Measurements from ENCODE around the gene FMN1. TPM values are rescaled to one million over a fixed set of nuclear protein-coding genes. Genes with fewer than 3 reads are reported as not detected.

The FMN1 gene
- total and polyA plus RNA-seq, 7 experiments from 2014 or later = 0.02 to 32.2 (median 1.0) TPM; not detected in 1

DNA sequence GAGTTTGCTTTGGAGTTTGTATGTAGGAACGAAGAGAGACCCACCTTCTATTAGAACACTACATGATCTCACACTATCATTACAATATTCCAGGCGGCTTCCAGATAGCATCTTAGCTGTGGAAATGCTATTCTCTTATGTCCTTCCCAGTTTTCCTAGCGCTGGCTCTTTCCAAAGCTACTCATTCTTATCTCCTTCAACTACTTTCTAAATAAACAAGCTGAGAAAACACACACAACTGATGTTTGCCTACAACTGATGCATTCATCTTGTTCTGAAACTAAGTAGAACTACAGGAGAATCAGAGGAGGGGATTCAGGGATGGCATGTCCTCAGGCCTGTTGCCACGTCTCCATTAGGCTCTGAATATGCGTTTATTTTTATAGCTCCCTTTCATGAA lies 367.8 kb downstream of the FMN1 start:
- no peak overlapping the region for H3K4me3 ChIP-seq (ENCODE audit: low read length)
- Mint-ChIP-seq H3K4me3 (no peak overlapping the region), H3K4me1 (peaks cover 0 to 1% (median 0%) of the 10 kb centered on the region in 7 donors), H3K9me3 (peaks cover 0 to 4% (median 0%) of the 10 kb centered on the region in 11 donors), H3K27ac (no peak overlapping the region), H3K27me3 (peaks cover 0 to 30% (median 7%) of the 10 kb centered on the region in 5 donors), H3K36me3 (peaks cover 0 to 13% (median 0%) of the 10 kb centered on the region in 5 donors)
- DNase-seq (no peak), ATAC-seq (no peak)
- no peaks in the 10 kb centered on the region for H3K36me3 ChIP-seq (ENCODE audit: control insufficient read depth in 2 of 3, insufficient read depth in 3 of 3, low read length in 3 of 3)
- CTCF ChIA-PET = no interaction called here
- no peaks in the 10 kb centered on the region for H3K4me1 ChIP-seq (ENCODE audit: control insufficient read depth in 2 of 2, insufficient read depth in 2 of 2, low read length in 2 of 2)
- POLR2A ChIA-PET = no interaction called here
- no peak overlapping the region for H3K27ac ChIP-seq (ENCODE audit: low read depth, low read length)
- no peaks in the 10 kb centered on the region for H3K27me3 ChIP-seq (ENCODE audit: control insufficient read depth in 2 of 2, insufficient read depth in 2 of 2, low read length in 2 of 2)
- H3K9me3 ChIP-seq (ENCODE audit: control insufficient read depth in 2 of 3, low read length in 3 of 3) = no peaks in the 10 kb centered on the region
- intact Hi-C loops (cut with micrococcal nuclease) = no loop called here

- Mint-ChIP-seq H3K4me3 (no peak overlapping the region), H3K27ac (no peak overlapping the region), H3K36me3 (peaks cover 0 to 7% (median 0%) of the 10 kb centered on the region in 5 donors), H3K9me3 (peaks cover 0 to 4% (median 0%) of the 10 kb centered on the region in 11 donors), H3K4me1 (peaks cover 0 to 3% (median 0%) of the 10 kb centered on the region in 7 donors), H3K27me3 (peaks cover 0 to 23% (median 8%) of the 10 kb centered on the region in 5 donors)
- Histone ChIP-seq H3K27me3 (ENCODE audit: control insufficient read depth in 2 of 2, insufficient read depth in 2 of 2, low read length in 2 of 2) (no peaks in the 10 kb centered on the region), H3K27ac (ENCODE audit: low read depth, low read length) (no peak overlapping the region), H3K9me3 (ENCODE audit: control insufficient read depth in 2 of 3, low read length in 3 of 3) (no peaks in the 10 kb centered on the region), H3K36me3 (ENCODE audit: control insufficient read depth in 2 of 3, insufficient read depth in 3 of 3, low read length in 3 of 3) (no peaks in the 10 kb centered on the region), H3K4me1 (ENCODE audit: control insufficient read depth in 2 of 2, insufficient read depth in 2 of 2, low read length in 2 of 2) (no peaks in the 10 kb centered on the region), H3K4me3 (ENCODE audit: low read length) (no peak overlapping the region)
- DNase-seq (no peak), ATAC-seq (no peak)
- intact Hi-C loops (cut with micrococcal nuclease) = no loop called here
- POLR2A ChIA-PET = no interaction called here
- CTCF ChIA-PET = no interaction called here
These were observed 369.3 kb downstream of the FMN1 start for GRCh38 chr15:32825219-32825618.

GRCh38 chr15:32824777-32825176 lies 369.7 kb downstream of the FMN1 start:
- Mint-ChIP-seq H3K4me3 (no peak overlapping the region), H3K36me3 (peaks cover 0 to 7% (median 0%) of the 10 kb centered on the region in 5 donors), H3K4me1 (peaks cover 0 to 3% (median 0%) of the 10 kb centered on the region in 7 donors), H3K27me3 (peaks cover 0 to 23% (median 8%) of the 10 kb centered on the region in 5 donors), H3K27ac (no peak overlapping the region), H3K9me3 (peaks cover 0 to 4% (median 0%) of the 10 kb centered on the region in 11 donors)
- no peaks in the 10 kb centered on the region for H3K27me3 ChIP-seq (ENCODE audit: control insufficient read depth in 2 of 2, insufficient read depth in 2 of 2, low read length in 2 of 2)
- no peaks in the 10 kb centered on the region for H3K36me3 ChIP-seq (ENCODE audit: control insufficient read depth in 2 of 3, insufficient read depth in 3 of 3, low read length in 3 of 3)
- no peaks in the 10 kb centered on the region for H3K9me3 ChIP-seq (ENCODE audit: control insufficient read depth in 2 of 3, low read length in 3 of 3)
- POLR2A ChIA-PET = no interaction called here
- intact Hi-C loops (cut with micrococcal nuclease) = no loop called here
- H3K27ac ChIP-seq (ENCODE audit: low read depth, low read length) = no peak overlapping the region
- H3K4me1 ChIP-seq (ENCODE audit: control insufficient read depth in 2 of 2, insufficient read depth in 2 of 2, low read length in 2 of 2) = no peaks in the 10 kb centered on the region
- CTCF ChIA-PET = no interaction called here
- no peak overlapping the region for H3K4me3 ChIP-seq (ENCODE audit: low read length)
- DNase-seq = no peak
- no peak for ATAC-seq

DNA sequence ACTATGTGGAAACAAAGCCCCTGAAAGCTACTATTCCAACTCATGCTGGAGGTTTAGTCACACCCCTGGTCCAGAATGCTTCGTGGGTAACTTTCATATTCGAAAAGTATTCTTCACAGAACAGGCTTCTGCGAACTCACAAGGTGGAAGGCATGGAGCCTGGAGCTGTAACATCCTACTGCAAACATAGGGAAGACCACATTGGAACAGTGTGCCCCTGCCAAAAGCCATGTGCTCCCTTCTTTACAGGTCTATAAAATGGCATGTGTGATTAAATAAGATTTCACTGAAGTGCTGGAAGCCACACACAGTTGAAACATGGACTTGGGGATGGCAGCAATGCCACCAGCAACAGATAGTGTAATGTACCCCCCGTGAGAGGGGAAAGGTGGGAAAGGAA lies 370.8 kb downstream of the FMN1 start:
- H3K4me1 ChIP-seq (ENCODE audit: control insufficient read depth in 2 of 2, insufficient read depth in 2 of 2, low read length in 2 of 2) = no peaks in the 10 kb centered on the region
- POLR2A ChIA-PET = no interaction called here
- CTCF ChIA-PET = no interaction called here
- H3K4me3 ChIP-seq (ENCODE audit: low read length) = no peak overlapping the region
- Mint-ChIP-seq H3K36me3 (peaks cover 0 to 7% (median 0%) of the 10 kb centered on the region in 5 donors), H3K4me3 (no peak overlapping the region), H3K27me3 (peaks cover 0 to 26% (median 8%) of the 10 kb centered on the region in 5 donors), H3K9me3 (peaks cover 0 to 4% (median 0%) of the 10 kb centered on the region in 11 donors), H3K4me1 (peaks cover 0 to 3% (median 0%) of the 10 kb centered on the region in 7 donors), H3K27ac (no peak overlapping the region)
- intact Hi-C loops (cut with micrococcal nuclease) = no loop called here
- no peaks in the 10 kb centered on the region for H3K9me3 ChIP-seq (ENCODE audit: control insufficient read depth in 2 of 3, low read length in 3 of 3)
- H3K36me3 ChIP-seq (ENCODE audit: control insufficient read depth in 2 of 3, insufficient read depth in 3 of 3, low read length in 3 of 3) = no peaks in the 10 kb centered on the region
- DNase-seq (no peak), ATAC-seq (no peak)
- H3K27me3 ChIP-seq (ENCODE audit: control insufficient read depth in 2 of 2, insufficient read depth in 2 of 2, low read length in 2 of 2) = no peaks in the 10 kb centered on the region
- H3K27ac ChIP-seq (ENCODE audit: low read depth, low read length) = no peak overlapping the region

DNA sequence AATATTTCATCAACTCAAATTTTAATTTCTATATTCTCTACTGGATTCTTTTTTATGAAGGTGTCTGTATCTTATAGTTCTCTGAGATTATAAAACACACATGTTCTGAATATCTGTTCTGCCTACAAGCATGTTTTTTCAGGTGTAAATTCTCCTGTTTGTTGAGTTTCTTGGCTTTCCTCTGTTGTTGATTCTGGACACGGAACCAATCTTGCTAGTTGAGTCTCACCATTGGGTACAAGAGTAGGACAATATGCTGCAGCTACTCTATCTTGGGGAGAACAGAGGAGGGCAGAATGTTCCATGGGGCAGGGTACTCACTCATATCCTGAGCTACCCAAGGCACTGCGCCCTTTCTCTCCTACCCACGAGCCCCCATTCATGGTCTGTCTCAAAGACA lies 371.8 kb downstream of the FMN1 start:
- peaks cover 0 to 3% (median 0%) of the 10 kb centered on the region in 7 donors for H3K4me1 Mint-ChIP-seq
- ATAC-seq (no peak), DNase-seq (no peak)
- peaks cover 0 to 26% (median 8%) of the 10 kb centered on the region in 5 donors for H3K27me3 Mint-ChIP-seq
- peaks cover 0 to 4% (median 0%) of the 10 kb centered on the region in 11 donors for H3K9me3 Mint-ChIP-seq
- Histone ChIP-seq H3K36me3 (ENCODE audit: control insufficient read depth in 2 of 3, insufficient read depth in 3 of 3, low read length in 3 of 3) (no peaks in the 10 kb centered on the region), H3K27ac (ENCODE audit: low read depth, low read length) (no peak overlapping the region), H3K4me3 (ENCODE audit: low read length) (no peak overlapping the region), H3K4me1 (ENCODE audit: control insufficient read depth in 2 of 2, insufficient read depth in 2 of 2, low read length in 2 of 2) (no peaks in the 10 kb centered on the region), H3K27me3 (ENCODE audit: control insufficient read depth in 2 of 2, insufficient read depth in 2 of 2, low read length in 2 of 2) (no peaks in the 10 kb centered on the region), H3K9me3 (ENCODE audit: control insufficient read depth in 2 of 3, low read length in 3 of 3) (no peaks in the 10 kb centered on the region)
- no peak overlapping the region for H3K4me3 Mint-ChIP-seq
- ChIA-PET CTCF (no interaction called here), POLR2A (no interaction called here)
- no peak overlapping the region for H3K27ac Mint-ChIP-seq
- peaks cover 0 to 7% (median 0%) of the 10 kb centered on the region in 5 donors for H3K36me3 Mint-ChIP-seq
- intact Hi-C loops (cut with micrococcal nuclease) = no loop called here

DNA sequence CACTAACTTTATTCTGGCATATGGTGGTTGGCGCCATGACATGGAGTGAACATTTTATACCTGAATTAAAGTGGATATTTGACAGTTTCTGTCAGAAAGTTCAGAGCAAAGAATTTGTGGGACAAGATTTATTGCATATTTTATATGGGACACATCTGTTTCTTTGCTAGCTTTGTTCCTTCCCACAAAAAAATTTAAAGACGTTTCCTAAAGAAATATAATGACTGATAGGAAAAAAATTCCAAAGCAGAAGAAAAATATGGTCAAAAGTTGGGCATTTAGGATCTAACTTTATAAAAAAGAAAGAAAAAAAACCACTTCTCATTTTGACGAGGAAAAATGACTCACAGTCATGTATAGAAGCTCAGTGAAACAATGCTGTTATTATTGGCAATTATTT lies 375.1 kb downstream of the FMN1 start:
- Histone ChIP-seq H3K27me3 (ENCODE audit: control insufficient read depth in 2 of 2, insufficient read depth in 2 of 2, low read length in 2 of 2) (no peaks in the 10 kb centered on the region), H3K4me1 (ENCODE audit: control insufficient read depth in 2 of 2, insufficient read depth in 2 of 2, low read length in 2 of 2) (no peaks in the 10 kb centered on the region), H3K27ac (ENCODE audit: low read depth, low read length) (no peak overlapping the region), H3K9me3 (ENCODE audit: control insufficient read depth in 2 of 3, low read length in 3 of 3) (no peaks in the 10 kb centered on the region), H3K36me3 (ENCODE audit: control insufficient read depth in 2 of 3, insufficient read depth in 3 of 3, low read length in 3 of 3) (no peaks in the 10 kb centered on the region), H3K4me3 (ENCODE audit: low read length) (no peak overlapping the region)
- no peak overlapping the region for H3K27ac Mint-ChIP-seq
- ATAC-seq = no peak
- peaks cover 0 to 2% (median 0%) of the 10 kb centered on the region in 7 donors for H3K4me1 Mint-ChIP-seq
- no peak overlapping the region for H3K4me3 Mint-ChIP-seq
- ChIA-PET CTCF (interaction anchor here (0.8 kb wide), 1 partner anchor 35 kb away, joined by 3 read pairs; no protein-coding TSS in a partner anchor), POLR2A (no interaction called here)
- DNase-seq = no peak
- H3K36me3 Mint-ChIP-seq = peaks cover 0 to under 1% (median 0%) of the 10 kb centered on the region in 5 donors
- H3K9me3 Mint-ChIP-seq = no peaks in the 10 kb centered on the region
- peaks cover 0 to 12% (median 5%) of the 10 kb centered on the region in 5 donors for H3K27me3 Mint-ChIP-seq
- intact Hi-C loops (cut with micrococcal nuclease) = no loop called here

GRCh38 chr15:32818758-32819447 lies 375.6 kb downstream of the FMN1 start:
- no peaks in the 10 kb centered on the region for H3K27me3 ChIP-seq (ENCODE audit: control insufficient read depth in 2 of 2, insufficient read depth in 2 of 2, low read length in 2 of 2)
- ChIA-PET POLR2A (no interaction called here), CTCF (no interaction called here)
- Mint-ChIP-seq H3K9me3 (no peaks in the 10 kb centered on the region), H3K4me3 (no peak overlapping the region), H3K27me3 (peaks cover 0 to 12% (median 5%) of the 10 kb centered on the region in 5 donors), H3K36me3 (no peaks in the 10 kb centered on the region), H3K27ac (no peak overlapping the region), H3K4me1 (peaks cover 0 to 2% (median 0%) of the 10 kb centered on the region in 7 donors)
- no peaks in the 10 kb centered on the region for H3K4me1 ChIP-seq (ENCODE audit: control insufficient read depth in 2 of 2, insufficient read depth in 2 of 2, low read length in 2 of 2)
- no peak overlapping the region for H3K27ac ChIP-seq (ENCODE audit: low read depth, low read length)
- no peak overlapping the region for H3K4me3 ChIP-seq (ENCODE audit: low read length)
- H3K36me3 ChIP-seq (ENCODE audit: control insufficient read depth in 2 of 3, insufficient read depth in 3 of 3, low read length in 3 of 3) = no peaks in the 10 kb centered on the region
- H3K9me3 ChIP-seq (ENCODE audit: control insufficient read depth in 2 of 3, low read length in 3 of 3) = no peaks in the 10 kb centered on the region
- no peak for DNase-seq
- ATAC-seq = no peak
- intact Hi-C loops (cut with micrococcal nuclease) = no loop called here
